ENCODE results near the gene HNF1A.
A peak's percentile ranks its signal among the peaks of the same experiment; 100 is the strongest.

The HNF1A gene

GRCh38 chr12:121005346-121005815 lies 27.0 kb downstream of the HNF1A start:
- no peaks in the 10 kb centered on the region for H3K4me1 ChIP-seq (ENCODE audit: insufficient read depth, low read length)
- H3K36me3 ChIP-seq (ENCODE audit: insufficient read depth, low read depth, low read length): peaks cover 77% of the 10 kb centered on the region
- no peak overlapping the region for H3K9ac ChIP-seq (ENCODE audit: low read depth, low read length)
- no peak overlapping the region for H3K27ac ChIP-seq (ENCODE audit: low read length)
- H3K4me3 ChIP-seq (ENCODE audit: low read length): no peak overlapping the region
- H3K27me3 ChIP-seq (ENCODE audit: insufficient read depth, low read length): no peaks in the 10 kb centered on the region
- no peaks in the 10 kb centered on the region for H3K9me3 ChIP-seq (ENCODE audit: insufficient read depth, low read depth, low read length)

GRCh38 chr12:121008347-121009098 lies 30.2 kb downstream of the HNF1A start:
- no peaks in the 10 kb centered on the region for H3K9me3 ChIP-seq (ENCODE audit: insufficient read depth, low read depth, low read length)
- H3K27ac ChIP-seq (ENCODE audit: low read length): no peak overlapping the region
- no peaks in the 10 kb centered on the region for H3K27me3 ChIP-seq (ENCODE audit: insufficient read depth, low read length)
- no peaks in the 10 kb centered on the region for H3K4me1 ChIP-seq (ENCODE audit: insufficient read depth, low read length)
- peaks cover 82% of the 10 kb centered on the region for H3K36me3 ChIP-seq (ENCODE audit: insufficient read depth, low read depth, low read length)
- H3K9ac ChIP-seq (ENCODE audit: low read depth, low read length): no peak overlapping the region
- no peak overlapping the region for H3K4me3 ChIP-seq (ENCODE audit: low read length)

GRCh38 chr12:121009741-121010140 lies 31.4 kb downstream of the HNF1A start:
- Histone ChIP-seq H3K27me3 (ENCODE audit: insufficient read depth, low read length) (no peaks in the 10 kb centered on the region), H3K9ac (ENCODE audit: low read depth, low read length) (no peak overlapping the region), H3K36me3 (ENCODE audit: insufficient read depth, low read depth, low read length) (peaks cover 71% of the 10 kb centered on the region), H3K27ac (ENCODE audit: low read length) (no peak overlapping the region), H3K9me3 (ENCODE audit: insufficient read depth, low read depth, low read length) (no peaks in the 10 kb centered on the region), H3K4me1 (ENCODE audit: insufficient read depth, low read length) (no peaks in the 10 kb centered on the region), H3K4me3 (ENCODE audit: low read length) (no peak overlapping the region)

- Histone ChIP-seq H3K27ac (ENCODE audit: low read length) (no peak overlapping the region), H3K9me3 (ENCODE audit: insufficient read depth, low read depth, low read length) (no peaks in the 10 kb centered on the region), H3K9ac (ENCODE audit: low read depth, low read length) (no peak overlapping the region), H3K4me3 (ENCODE audit: low read length) (no peak overlapping the region), H3K4me1 (ENCODE audit: insufficient read depth, low read length) (no peaks in the 10 kb centered on the region), H3K27me3 (ENCODE audit: insufficient read depth, low read length) (no peaks in the 10 kb centered on the region), H3K36me3 (ENCODE audit: insufficient read depth, low read depth, low read length) (peaks cover 64% of the 10 kb centered on the region)
Observed at GRCh38 chr12:121010860-121011259, 32.5 kb downstream of the HNF1A start.

- Histone ChIP-seq H3K27me3 (ENCODE audit: insufficient read depth, low read length) (no peaks in the 10 kb centered on the region), H3K36me3 (ENCODE audit: insufficient read depth, low read depth, low read length) (peaks cover 60% of the 10 kb centered on the region), H3K9me3 (ENCODE audit: insufficient read depth, low read depth, low read length) (no peaks in the 10 kb centered on the region), H3K4me3 (ENCODE audit: low read length) (no peak overlapping the region), H3K9ac (ENCODE audit: low read depth, low read length) (no peak overlapping the region), H3K27ac (ENCODE audit: low read length) (no peak overlapping the region), H3K4me1 (ENCODE audit: insufficient read depth, low read length) (no peaks in the 10 kb centered on the region)
Observed at GRCh38 chr12:121011820-121012219, 33.5 kb downstream of the HNF1A start.

GRCh38 chr12:121013715-121014114 lies 35.4 kb downstream of the HNF1A start:
- H3K27ac ChIP-seq (ENCODE audit: low read length): no peak overlapping the region
- no peaks in the 10 kb centered on the region for H3K27me3 ChIP-seq (ENCODE audit: insufficient read depth, low read length)
- no peaks in the 10 kb centered on the region for H3K9me3 ChIP-seq (ENCODE audit: insufficient read depth, low read depth, low read length)
- no peak overlapping the region for H3K9ac ChIP-seq (ENCODE audit: low read depth, low read length)
- no peaks in the 10 kb centered on the region for H3K4me1 ChIP-seq (ENCODE audit: insufficient read depth, low read length)
- no peak overlapping the region for H3K4me3 ChIP-seq (ENCODE audit: low read length)
- peaks cover 43% of the 10 kb centered on the region for H3K36me3 ChIP-seq (ENCODE audit: insufficient read depth, low read depth, low read length)

- H3K4me1 ChIP-seq (ENCODE audit: insufficient read depth, low read length): no peaks in the 10 kb centered on the region
- peaks cover 20% of the 10 kb centered on the region; the same call in 1 of the 2 replicates for H3K36me3 ChIP-seq (ENCODE audit: insufficient read depth, low read depth, low read length)
- H3K27ac ChIP-seq (ENCODE audit: low read length): no peak within 1 kb of the TSS
- H3K9me3 ChIP-seq (ENCODE audit: insufficient read depth, low read depth, low read length): no peaks in the 10 kb centered on the region
- peak within 1 kb of the TSS; percentile 97 for H3K9ac ChIP-seq (ENCODE audit: low read depth, low read length)
- peak within 1 kb of the TSS; percentile 97 for H3K4me3 ChIP-seq (ENCODE audit: low read length)
- no peaks in the 10 kb centered on the region for H3K27me3 ChIP-seq (ENCODE audit: insufficient read depth, low read length)
Observed at GRCh38 chr12:121015825-121016766, 37.8 kb downstream of the HNF1A start, which contains the start of gene C12orf43. Gene C12orf43 (minus strand): TSS chr12:121016487. CDS start chr12:121016474, 13 bp downstream.

GRCh38 chr12:121017966-121018491 lies 39.7 kb downstream of the HNF1A start:
- H3K36me3 ChIP-seq (ENCODE audit: insufficient read depth, low read depth, low read length): peaks cover 6% of the 10 kb centered on the region; the same call in 1 of the 2 replicates
- no peaks in the 10 kb centered on the region for H3K27me3 ChIP-seq (ENCODE audit: insufficient read depth, low read length)
- no peak overlapping the region for H3K27ac ChIP-seq (ENCODE audit: low read length)
- H3K4me3 ChIP-seq (ENCODE audit: low read length): no peak overlapping the region
- H3K9ac ChIP-seq (ENCODE audit: low read depth, low read length): no peak overlapping the region
- no peaks in the 10 kb centered on the region for H3K4me1 ChIP-seq (ENCODE audit: insufficient read depth, low read length)
- no peaks in the 10 kb centered on the region for H3K9me3 ChIP-seq (ENCODE audit: insufficient read depth, low read depth, low read length)

- H3K9ac ChIP-seq (ENCODE audit: low read depth, low read length): no peak overlapping the region
- no peak overlapping the region for H3K27ac ChIP-seq (ENCODE audit: low read length)
- H3K4me3 ChIP-seq (ENCODE audit: low read length): no peak overlapping the region
- H3K36me3 ChIP-seq (ENCODE audit: insufficient read depth, low read depth, low read length): no peaks in the 10 kb centered on the region
- no peaks in the 10 kb centered on the region for H3K9me3 ChIP-seq (ENCODE audit: insufficient read depth, low read depth, low read length)
- H3K27me3 ChIP-seq (ENCODE audit: insufficient read depth, low read length): no peaks in the 10 kb centered on the region
- no peaks in the 10 kb centered on the region for H3K4me1 ChIP-seq (ENCODE audit: insufficient read depth, low read length)
Observed at GRCh38 chr12:121018860-121019617, 40.7 kb downstream of the HNF1A start.

- Histone ChIP-seq H3K4me3 (ENCODE audit: low read length) (no peak overlapping the region), H3K27me3 (ENCODE audit: insufficient read depth, low read length) (no peaks in the 10 kb centered on the region), H3K36me3 (ENCODE audit: insufficient read depth, low read depth, low read length) (no peaks in the 10 kb centered on the region), H3K4me1 (ENCODE audit: insufficient read depth, low read length) (no peaks in the 10 kb centered on the region), H3K9me3 (ENCODE audit: insufficient read depth, low read depth, low read length) (no peaks in the 10 kb centered on the region), H3K27ac (ENCODE audit: low read length) (no peak overlapping the region), H3K9ac (ENCODE audit: low read depth, low read length) (no peak overlapping the region)
Observed at GRCh38 chr12:121021754-121022153, 43.4 kb downstream of the HNF1A start.

- H3K4me1 ChIP-seq (ENCODE audit: insufficient read depth, low read length): no peaks in the 10 kb centered on the region
- no peaks in the 10 kb centered on the region for H3K9me3 ChIP-seq (ENCODE audit: insufficient read depth, low read depth, low read length)
- H3K4me3 ChIP-seq (ENCODE audit: low read length): no peak overlapping the region
- H3K9ac ChIP-seq (ENCODE audit: low read depth, low read length): no peak overlapping the region
- no peaks in the 10 kb centered on the region for H3K36me3 ChIP-seq (ENCODE audit: insufficient read depth, low read depth, low read length)
- no peak overlapping the region for H3K27ac ChIP-seq (ENCODE audit: low read length)
- H3K27me3 ChIP-seq (ENCODE audit: insufficient read depth, low read length): no peaks in the 10 kb centered on the region
Observed at GRCh38 chr12:121022713-121023112, 44.4 kb downstream of the HNF1A start.

Data from iPS-20b (cell line).